Epithelial cell of proximal tubule (primary cell): ENCODE measurements around the gene CLEC2A. TPM values are rescaled to one million over a fixed set of nuclear protein-coding genes. Genes with fewer than 3 reads are reported as not detected.

Experiments used
- DNase-seq: peaks from one replicate; pipeline ENCODE4 v3.0.0-alpha.2; 2011; ENCODE audit warnings: low read depth
- H3K4me3 ChIP-seq: 2 replicates; pipeline ENCODE4 v1.5.1; 2011; ENCODE audit warnings: low read depth, mild to moderate bottlenecking, low read length
- CTCF ChIP-seq: conservative IDR thresholded peaks from 2 replicates; pipeline ENCODE4 v1.5.1; 2012; ENCODE audit warnings: low read depth, mild to moderate bottlenecking, low read length
- total RNA-seq: library from RNA; depleted of rRNA; stranded (reverse); fragments of >200 nt; gene quantifications from 2 replicates; pipeline ENCODE4 v1.2.3, GENCODE V29; 2015

Gene CLEC2A
- total RNA-seq, 1 donor from 2014 or later = not detected

GRCh38 chr12:9935026-9935425 lies 2.9 kb upstream of the CLEC2A start:
- no peak overlapping the region for H3K4me3 ChIP-seq
- no peak for DNase-seq
- TF ChIP-seq CTCF = no peak

GRCh38 chr12:9933958-9934357 lies 1.8 kb upstream of the CLEC2A start:
- DNase-seq = no peak
- no peak for TF ChIP-seq CTCF
- no peak overlapping the region for H3K4me3 ChIP-seq

- no peak for DNase-seq
- no peak for TF ChIP-seq CTCF
- no peak overlapping the region for H3K4me3 ChIP-seq
Measured at GRCh38 chr12:9931245-9931644, 925 bp downstream of the CLEC2A start.

DNA sequence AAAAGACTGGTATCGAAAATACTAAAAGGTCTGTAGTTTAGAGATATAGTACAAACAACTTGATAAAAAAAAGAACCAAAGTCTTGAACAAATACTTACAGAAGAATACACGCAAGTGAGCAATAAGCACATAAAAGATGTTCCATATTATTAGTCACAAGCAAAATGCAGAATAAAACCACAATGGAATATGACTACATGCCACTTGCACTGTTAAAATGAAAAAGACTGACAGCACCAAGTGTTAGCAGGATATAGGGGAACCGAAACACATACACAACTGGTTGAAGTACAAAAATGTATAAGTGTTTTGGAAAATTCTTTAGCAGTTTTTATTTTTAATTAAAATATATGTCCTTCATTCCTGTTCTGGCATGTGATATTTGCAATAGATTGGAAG lies 3.6 kb downstream of the CLEC2A start:
- TF ChIP-seq CTCF = no peak
- H3K4me3 ChIP-seq = no peak overlapping the region
- DNase-seq = no peak

GRCh38 chr12:9926876-9927275 lies 5.3 kb downstream of the CLEC2A start:
- TF ChIP-seq CTCF = no peak
- no peak overlapping the region for H3K4me3 ChIP-seq
- DNase-seq = no peak

DNA sequence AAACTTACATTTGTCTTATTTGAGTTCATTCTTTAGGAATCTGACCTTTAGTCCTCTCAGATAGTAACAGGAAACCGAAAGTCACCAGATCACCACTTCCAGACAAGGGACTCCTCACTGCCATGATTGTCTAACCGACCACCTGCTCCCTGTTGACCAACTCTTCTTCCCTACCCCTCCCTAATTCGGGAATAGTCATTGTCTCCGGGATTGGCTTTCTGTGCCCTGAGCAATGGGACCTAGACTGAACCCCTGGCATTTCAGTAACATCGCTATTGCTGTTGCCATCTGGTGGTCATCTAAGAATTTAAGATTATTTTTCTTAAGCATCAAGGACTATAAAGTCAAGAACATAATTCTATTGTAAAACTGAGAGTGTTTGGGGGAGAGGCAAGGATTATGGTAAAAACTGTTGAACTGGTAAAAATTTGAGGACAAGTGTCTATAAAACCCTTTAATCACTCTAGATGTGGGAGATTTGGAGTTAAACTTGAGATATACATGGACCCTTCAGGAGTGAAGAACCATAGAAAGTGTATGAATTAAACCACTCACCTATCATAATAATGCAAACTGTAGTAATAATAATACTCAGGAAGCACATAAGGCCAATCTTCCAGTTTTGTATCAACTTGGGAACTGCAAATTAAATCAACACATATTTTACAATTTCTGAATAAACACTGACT lies 6.3 kb downstream of the CLEC2A start:
- no peak for DNase-seq
- peak overlapping the region; percentile 42 for H3K4me3 ChIP-seq
- TF ChIP-seq CTCF = peak; percentile 66

DNA sequence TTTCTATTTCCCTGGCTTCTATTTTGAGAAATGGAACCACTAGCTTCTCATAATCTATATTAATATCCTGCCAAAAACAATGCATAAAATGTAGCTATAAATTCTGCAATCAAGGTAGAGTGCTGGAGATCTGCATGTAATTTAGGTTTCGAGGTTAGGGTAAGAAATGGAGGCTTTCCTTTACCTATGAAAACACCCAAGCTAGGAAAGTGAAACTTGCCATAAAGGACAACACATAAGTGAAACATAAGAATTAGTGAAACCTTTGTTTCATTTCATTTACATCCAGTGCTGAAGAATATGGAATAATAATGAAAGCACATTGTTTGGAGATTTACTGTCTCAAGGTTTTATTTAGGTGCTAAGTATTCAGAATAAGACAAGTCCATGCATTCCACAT lies 9.7 kb downstream of the CLEC2A start:
- H3K4me3 ChIP-seq = no peak overlapping the region
- no peak for TF ChIP-seq CTCF
- no peak for DNase-seq
